HG03520 (cell line): ENCODE data around the gene SAMD13.

Experiments used
- ATAC-seq: cut with Tn5 transposase; IDR thresholded peaks from one replicate; pipeline ENCODE4 v1.9.1; 2021; ENCODE audit warnings: mild to moderate bottlenecking, moderate library complexity; ENCODE audit not compliant: unreplicated experiment

The SAMD13 gene

DNA sequence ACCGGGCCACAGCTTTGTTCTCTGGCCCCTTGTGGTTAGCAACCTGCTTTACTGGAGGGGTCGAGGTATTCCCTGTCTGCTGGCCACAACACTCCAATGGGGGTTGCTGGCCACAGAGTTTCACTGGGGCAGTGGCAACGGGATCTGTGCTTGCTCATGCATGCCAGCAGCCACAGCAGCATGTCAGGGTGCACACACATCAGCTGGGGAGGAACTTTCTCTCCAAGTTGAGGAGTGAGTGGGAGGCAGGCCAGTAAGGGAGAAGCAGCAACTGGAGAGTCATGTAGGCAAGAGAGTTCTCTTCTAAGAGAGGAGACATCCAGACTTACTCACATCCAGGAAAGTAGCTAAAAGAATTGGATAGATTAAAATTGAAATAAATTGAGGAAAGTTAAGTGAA lies 38.0 kb downstream of the SAMD13 start:
- no peak for ATAC-seq

DNA sequence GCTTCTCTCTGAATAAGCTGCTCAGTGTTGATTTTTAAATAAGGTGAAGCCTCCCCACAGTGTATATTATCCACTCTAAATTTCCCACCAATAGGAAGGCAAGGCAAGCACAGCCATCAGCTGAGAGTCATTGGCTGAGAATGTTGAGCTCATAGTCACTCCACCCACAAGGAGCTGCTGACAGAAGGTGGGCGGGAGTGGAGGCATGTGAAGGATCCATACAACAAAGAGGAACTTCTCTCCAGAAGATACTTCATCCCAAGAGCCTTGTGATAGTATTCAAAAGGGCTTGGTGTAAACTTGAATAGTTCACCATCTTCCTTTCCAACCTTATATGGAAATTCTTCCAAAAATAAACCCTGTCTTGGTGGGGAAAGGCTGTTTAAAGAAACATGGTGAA lies 42.8 kb downstream of the SAMD13 start:
- ATAC-seq, result no peak

- no peak for ATAC-seq
Observed at GRCh38 chr1:84345220-84345619, 43.7 kb downstream of the SAMD13 start.

DNA sequence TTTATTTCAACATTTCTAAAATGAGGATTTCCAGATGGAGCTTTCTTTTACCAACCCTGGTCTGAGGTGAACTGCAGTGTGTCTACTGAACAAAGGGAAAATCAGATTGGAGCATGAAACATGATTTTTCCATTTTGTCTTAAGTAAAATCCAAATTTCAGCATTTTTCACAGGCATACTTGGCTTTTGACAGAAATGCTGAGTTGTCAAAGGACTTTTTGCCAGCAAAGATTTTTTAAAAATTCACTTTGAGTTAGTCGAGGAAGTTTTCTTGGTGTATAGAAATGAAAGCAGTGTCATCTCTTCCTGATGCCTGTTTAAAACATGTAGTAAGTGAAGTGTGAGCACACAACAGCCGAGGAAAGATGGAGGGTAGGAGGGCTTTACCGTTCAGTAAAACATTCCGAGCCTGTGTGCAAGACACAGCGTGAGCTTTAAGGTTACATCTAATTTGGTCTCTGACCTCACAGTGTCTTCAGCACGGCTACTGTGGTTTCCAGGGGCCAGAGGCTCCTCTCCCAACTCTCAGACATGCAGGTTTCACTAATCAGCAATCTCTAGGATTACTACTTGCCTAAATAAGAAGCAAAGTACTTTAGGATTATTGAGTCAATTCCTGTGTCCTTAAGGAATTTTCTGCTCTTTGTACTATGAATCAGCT lies 45.9 kb downstream of the SAMD13 start:
- ATAC-seq, result no peak

DNA sequence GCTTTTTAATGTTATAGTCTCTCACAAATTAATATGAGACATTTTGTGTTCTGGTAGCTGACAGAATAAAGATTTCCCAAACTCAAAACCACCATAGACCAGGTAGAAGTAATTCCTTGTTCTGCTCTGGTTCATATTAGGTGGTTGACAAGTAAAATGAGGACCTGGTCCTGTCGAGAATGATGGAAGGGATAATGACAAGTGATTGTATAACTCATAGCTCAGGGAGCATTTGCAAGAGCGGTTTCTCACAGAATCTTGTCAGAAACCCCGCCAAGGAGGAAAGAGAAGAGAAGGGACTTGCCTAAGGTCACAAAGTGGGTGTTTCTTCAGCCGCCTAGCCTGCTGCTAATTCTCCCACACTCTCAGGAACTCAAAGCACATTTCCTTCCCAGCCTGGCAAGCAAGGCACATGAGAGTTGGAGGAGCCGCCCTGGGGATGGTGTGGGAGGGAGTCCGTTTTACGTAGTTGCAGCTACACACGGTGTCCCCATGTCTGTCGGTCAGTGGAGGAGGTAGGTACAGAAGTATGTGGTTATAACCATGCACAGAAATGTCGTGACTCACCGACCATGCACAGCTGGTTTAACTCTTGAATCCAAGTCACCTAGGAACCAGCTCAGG lies 46.5 kb downstream of the SAMD13 start:
- no peak for ATAC-seq

- no peak for ATAC-seq
Observed at GRCh38 chr1:84348759-84349158, 47.3 kb downstream of the SAMD13 start.

- no peak for ATAC-seq
Observed at GRCh38 chr1:84350104-84350503, 48.6 kb downstream of the SAMD13 start.

GRCh38 chr1:84350550-84350949 lies 49.0 kb downstream of the SAMD13 start:
- ATAC-seq, result no peak

- ATAC-seq, result no peak
Observed at GRCh38 chr1:84352298-84353106, 51.0 kb downstream of the SAMD13 start.

GRCh38 chr1:84353695-84354094 lies 52.2 kb downstream of the SAMD13 start:
- no peak for ATAC-seq

GRCh38 chr1:84355556-84355955 lies 54.0 kb downstream of the SAMD13 start:
- no peak for ATAC-seq

DNA sequence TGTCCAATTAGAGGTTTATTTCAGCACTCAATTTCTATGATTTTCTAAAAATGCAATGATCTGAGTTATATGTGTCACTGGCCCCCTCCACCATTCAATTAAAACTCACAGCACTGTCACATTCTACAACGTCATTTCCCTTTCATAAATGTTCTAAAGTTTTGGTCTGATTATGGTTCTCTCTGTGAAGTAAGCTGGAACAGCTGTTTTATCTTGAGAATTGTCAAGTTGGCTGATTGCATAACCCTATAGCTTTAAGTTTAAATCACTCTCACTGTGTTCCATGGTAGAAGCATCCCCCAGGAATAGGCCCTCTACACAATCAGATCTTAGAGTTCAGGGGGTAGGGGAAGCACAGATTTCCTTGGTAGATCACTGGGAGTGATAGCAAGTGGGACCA lies 55.4 kb downstream of the SAMD13 start:
- ATAC-seq, result no peak

DNA sequence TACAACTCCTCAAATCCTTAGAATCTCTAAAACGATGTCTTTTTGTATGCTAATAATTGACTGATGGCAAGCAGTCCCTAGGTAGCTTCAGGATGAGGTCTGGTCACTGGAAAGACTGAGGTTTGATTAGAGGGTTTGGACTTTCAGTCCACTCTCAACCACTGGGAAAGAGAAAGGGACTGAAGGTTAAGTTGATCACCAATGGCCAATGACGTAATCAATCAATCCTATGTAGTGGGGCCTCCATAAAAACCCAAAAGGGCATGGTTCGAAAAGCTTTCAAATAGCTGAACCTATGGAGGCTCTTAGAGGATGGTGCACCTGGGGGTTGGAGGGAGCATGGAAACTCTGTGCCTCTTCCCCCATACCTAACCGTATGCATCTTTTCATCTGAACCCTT lies 57.2 kb downstream of the SAMD13 start:
- no peak for ATAC-seq

- no peak for ATAC-seq
Observed at GRCh38 chr1:84360316-84360715, 58.8 kb downstream of the SAMD13 start.

DNA sequence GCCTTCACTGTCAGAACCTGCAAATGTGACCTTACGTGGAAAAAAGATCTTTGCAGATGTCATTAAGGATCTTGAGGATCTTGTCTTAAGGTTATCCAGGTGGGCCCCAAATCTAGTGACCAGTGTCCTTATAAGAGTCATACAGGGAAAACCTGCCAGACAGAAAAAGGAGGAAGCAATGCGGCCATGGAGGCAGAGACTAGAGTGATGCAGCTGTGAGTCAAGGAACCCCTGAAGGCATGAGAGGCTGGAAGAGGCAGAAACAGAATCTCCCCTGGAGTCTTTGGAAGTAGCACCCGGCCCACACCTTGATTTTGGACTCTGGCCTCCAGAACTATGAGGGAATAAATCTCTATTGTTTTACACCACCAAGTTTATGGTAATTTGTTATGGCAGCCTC lies 60.3 kb downstream of the SAMD13 start:
- no peak for ATAC-seq

DNA sequence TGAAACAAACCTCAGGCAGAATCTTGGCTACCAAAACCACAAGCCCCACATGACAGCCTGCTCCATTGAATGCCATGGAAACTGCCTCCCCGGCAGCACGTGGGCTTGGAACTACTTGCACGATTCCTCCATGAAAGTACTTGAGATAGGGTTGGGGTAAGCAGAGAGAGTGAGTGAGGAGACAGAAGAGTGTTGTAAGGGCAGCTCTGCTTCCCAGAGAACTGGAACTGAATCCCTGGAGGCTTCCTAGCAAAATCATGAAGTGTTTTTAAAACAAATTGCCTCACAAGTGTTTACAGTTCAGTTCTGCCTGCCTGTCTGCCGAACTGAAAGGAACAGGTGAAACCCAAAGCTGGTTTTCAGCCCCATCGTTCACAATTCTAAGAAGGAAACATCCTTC lies 61.5 kb downstream of the SAMD13 start:
- ATAC-seq, result no peak

DNA sequence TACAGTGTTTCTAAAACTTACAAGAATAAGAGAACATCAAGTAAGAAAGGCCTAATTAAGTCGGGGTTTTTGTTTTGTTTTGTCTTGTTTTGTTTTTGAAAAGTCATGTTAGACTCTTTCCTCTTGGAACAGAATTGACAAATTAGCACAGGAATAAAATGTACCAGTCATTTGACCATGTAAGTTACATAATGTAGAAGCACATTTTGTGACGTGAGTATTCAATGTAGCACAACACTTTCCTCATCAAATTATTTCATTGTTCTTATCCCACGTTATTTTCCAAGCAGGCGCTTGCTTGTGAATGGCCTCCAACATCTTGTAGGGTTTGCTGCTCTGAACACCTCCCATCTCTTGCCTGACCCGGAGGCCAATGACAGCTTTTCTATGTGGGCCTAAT lies 62.1 kb downstream of the SAMD13 start:
- no peak for ATAC-seq

DNA sequence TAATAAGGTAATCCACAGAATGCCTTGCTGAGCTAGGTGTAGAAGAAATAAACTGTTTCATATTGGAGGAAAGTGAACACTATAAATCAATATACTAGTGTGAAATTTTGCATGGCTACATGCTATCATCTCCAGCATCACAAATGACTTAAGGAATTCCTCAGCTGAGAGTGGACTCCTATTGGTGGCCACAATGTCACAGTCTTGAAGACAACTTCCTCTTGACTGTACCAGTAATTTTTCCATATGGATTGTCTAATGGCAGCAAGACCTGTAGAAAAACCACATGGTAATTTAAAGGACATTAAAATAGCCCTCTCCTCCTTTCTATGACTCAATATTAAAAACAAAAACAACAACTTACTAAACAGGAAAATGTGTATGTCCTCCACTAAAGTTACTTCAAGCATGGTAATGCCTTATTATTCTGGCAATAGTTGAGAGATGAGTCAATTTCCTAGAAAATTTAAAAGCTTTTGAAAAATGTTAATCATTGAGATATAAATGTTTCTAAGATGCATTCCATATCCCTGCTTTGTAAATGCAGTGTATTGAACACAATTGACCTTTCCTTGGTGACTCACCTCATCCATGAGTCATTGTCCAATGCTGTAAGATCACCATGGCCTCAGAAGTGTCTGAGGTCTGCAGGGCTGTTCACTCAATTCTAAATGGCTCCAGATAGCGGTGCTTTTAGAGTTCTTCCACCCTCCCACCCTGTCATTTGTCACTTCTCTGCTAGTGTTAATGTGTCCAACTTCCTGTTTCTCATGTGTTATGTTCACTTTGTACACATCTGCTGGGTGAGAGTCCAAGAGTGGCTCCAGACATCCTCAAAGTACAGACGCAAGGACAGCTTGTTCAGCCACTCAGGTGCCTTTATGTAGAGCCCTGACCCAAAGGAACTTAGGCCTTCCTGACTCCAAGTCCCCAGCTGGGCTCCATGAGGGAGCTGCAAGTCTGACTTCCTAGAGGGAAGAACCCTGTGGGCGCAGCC lies 64.0 kb downstream of the SAMD13 start:
- ATAC-seq, result no peak

DNA sequence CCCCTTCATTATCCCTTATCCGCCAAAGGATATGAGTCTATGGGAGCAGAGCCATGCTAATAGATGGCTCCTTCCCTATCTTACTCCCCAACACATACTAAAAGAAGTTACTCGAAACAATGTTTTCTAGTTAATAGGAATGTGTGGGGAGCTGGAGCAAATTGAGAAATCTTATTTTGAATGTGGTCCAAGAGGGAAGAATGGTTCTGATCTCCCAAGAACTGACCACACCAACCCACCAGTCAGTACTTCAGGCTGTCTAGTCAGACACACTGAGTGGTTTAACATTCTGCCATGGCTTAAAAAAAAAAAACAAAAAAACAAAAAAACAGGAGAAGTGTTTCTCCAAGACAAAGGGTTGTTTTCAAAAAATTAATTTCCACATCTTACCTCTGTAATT lies 65.3 kb downstream of the SAMD13 start:
- ATAC-seq, result no peak

- ATAC-seq, result no peak
Observed at GRCh38 chr1:84367219-84367618, 65.7 kb downstream of the SAMD13 start.

DNA sequence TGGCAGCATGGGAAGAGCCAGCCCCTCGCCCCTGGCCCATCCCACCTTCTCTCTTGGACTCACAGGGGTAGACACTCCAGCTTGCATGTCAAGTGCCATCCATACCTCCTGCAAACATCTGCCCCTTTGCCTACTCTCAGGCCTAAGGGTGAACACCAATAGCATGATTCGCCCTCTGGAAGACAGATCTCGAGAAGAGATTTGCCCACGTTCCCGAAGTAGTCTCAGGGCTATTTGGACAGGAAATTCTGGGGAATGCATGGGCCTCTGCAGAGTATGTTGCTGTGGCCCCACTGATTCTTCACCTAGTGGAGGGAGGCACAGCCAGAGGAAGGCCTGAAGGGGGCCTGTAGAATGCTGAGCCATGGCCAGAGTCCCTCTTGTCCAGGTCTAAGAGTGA lies 66.9 kb downstream of the SAMD13 start:
- no peak for ATAC-seq
